ENCODE measurements around the gene SLC1A7. TPM values are rescaled to one million over a fixed set of nuclear protein-coding genes. Genes with fewer than 3 reads are reported as not detected.
A peak's percentile ranks its signal among the peaks of the same experiment; 100 is the strongest.

SLC1A7 gene
- total and polyA plus RNA-seq, 7 donors, result 0.04 to 6.2 (median 0.36) TPM

DNA sequence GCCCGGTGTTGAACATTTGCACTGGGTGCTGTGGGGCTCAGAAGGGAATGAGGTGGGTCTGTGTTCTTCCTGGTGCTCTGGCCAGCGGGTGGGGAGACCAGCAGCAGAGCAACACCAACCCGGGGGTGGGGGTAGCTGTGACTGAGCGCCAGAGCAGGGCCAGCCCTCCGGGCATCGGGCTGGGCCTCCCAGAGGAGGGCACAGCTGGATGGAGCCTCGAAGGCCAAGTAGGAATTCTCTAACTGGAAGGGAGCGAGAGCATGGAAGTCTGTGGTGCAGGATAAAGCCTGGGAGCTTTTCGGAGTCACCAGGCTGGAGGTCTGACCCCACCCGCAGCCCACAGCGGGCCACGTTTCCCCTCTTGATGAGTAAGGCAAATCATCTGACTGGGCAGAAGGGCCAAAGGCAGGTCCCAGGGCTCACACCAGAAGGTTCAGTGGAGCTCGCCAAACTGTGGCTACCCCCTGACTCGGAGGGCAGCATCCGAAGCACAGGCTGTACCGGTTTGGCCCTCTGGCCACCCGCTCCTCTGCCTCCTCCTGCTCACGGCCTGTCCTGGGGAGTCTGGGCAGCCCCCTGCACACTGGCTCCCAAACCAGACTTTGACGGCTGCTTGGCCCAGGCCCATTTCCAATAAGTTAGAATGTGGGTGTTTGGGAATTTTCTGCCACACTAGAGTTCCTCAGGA lies 18.8 kb downstream of the SLC1A7 start:
- H3K9me3 ChIP-seq, result no peaks in the 10 kb centered on the region
- peaks cover 0 to 8% (median 2%) of the 10 kb centered on the region in 3 donors for H3K27me3 ChIP-seq (ENCODE audit: insufficient read depth in 3 of 3, low read length in 2 of 3)
- intact Hi-C loops (cut with DNase I), result no loop called here
- TF ChIP-seq, protein P1, sequence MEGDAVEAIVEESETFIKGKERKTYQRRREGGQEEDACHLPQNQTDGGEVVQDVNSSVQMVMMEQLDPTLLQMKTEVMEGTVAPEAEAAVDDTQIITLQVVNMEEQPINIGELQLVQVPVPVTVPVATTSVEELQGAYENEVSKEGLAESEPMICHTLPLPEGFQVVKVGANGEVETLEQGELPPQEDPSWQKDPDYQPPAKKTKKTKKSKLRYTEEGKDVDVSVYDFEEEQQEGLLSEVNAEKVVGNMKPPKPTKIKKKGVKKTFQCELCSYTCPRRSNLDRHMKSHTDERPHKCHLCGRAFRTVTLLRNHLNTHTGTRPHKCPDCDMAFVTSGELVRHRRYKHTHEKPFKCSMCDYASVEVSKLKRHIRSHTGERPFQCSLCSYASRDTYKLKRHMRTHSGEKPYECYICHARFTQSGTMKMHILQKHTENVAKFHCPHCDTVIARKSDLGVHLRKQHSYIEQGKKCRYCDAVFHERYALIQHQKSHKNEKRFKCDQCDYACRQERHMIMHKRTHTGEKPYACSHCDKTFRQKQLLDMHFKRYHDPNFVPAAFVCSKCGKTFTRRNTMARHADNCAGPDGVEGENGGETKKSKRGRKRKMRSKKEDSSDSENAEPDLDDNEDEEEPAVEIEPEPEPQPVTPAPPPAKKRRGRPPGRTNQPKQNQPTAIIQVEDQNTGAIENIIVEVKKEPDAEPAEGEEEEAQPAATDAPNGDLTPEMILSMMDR (IDR thresholded peaks at IDR 0.05), result no peak
- H3K4me1 ChIP-seq, result peaks cover 4% of the 10 kb centered on the region
- ATAC-seq (peak; percentile 20 to 54 (median 44)), DNase-seq (peak; percentile 80 to 82)
- 44 to 67% (median 49%) methylated on average over 18 to 19 of the region's 19 CpGs for WGBS, 3 donors
- H3K27ac ChIP-seq, result peak overlapping the region; percentile 58
- H3K4me3 ChIP-seq, result no peak overlapping the region
- no peaks in the 10 kb centered on the region for H3K36me3 ChIP-seq (ENCODE audit: insufficient read depth in 1 of 2, low read depth in 1 of 2)

DNA sequence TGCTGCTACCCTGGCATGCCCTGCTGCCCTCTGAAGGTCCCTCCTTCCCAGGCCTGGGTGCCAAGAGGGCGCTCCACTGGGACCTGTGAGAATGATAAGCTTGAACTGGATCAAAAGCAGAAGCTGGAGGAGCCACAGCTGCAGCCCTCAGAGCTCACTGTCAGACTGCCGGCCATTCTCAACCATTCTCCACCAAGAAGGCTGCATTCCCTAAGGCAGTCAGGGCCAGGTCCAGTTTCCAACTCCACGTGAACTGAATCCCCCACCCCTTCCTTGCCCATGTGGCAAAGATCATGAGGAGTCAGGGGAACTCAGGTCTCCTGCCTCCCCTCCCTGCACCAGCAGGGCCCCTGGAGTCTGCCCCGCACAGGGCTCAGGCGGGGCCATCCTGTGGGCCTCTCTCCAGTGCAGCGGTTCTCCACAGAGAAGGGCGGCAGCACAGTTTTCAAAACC lies 19.5 kb downstream of the SLC1A7 start:
- Histone ChIP-seq H3K27me3 (ENCODE audit: insufficient read depth in 3 of 3, low read length in 2 of 3) (peaks cover 0 to 8% (median 2%) of the 10 kb centered on the region in 3 donors), H3K27ac (peak overlapping the region; percentile 58), H3K4me3 (no peak overlapping the region), H3K4me1 (peaks cover 4% of the 10 kb centered on the region), H3K36me3 (ENCODE audit: insufficient read depth in 1 of 2, low read depth in 1 of 2) (no peaks in the 10 kb centered on the region), H3K9me3 (no peaks in the 10 kb centered on the region)
- peak in 1 of 2 donors; percentile 65 for DNase-seq
- 51 to 69% (median 54%) methylated on average over 7 of the region's 7 CpGs for WGBS, 3 donors
- intact Hi-C loops (cut with DNase I), result no loop called here
- TF ChIP-seq, protein P1 (IDR thresholded peaks at IDR 0.05), result no peak
- ATAC-seq, result peak in 1 of 4 donors; percentile 4

DNA sequence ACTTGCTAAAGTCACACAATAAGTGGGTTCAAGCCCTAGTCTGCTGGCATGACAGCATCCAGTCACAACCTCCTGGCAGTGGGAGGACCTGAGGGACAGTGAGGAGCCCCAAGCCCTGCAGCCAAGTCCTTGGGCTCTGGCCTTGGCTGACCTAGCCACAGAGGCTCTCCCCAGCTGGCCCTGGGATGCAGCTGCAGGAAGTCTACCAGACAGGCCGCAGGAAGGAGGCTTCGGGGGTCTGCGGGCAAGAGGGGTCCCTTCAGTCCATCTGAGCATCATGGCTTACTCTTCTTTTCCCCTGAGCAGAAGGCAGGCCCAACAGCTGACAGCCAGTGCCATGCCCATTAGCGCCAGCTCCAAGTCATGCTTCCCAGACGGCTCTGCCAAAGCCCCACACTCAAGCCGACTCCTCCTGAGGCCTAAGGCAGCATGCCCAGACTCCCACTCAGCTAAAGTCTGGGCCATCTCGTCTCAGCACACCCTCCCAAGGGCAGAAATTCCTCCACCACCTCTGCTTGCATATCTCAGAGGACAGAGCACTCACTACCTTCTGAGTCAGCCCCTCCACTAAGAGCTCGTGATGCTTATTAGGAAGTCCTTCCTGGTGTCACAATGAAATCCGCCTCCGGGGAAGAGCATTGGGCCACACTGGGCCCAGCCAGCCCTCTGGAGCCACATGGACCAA lies 20.1 kb downstream of the SLC1A7 start:
- peak; percentile 73 to 82 for DNase-seq
- H3K27ac ChIP-seq, result peak overlapping the region; percentile 58
- ATAC-seq, result peak; percentile 49 to 68 (median 60)
- intact Hi-C loops (cut with DNase I), result no loop called here
- H3K36me3 ChIP-seq (ENCODE audit: insufficient read depth in 1 of 2, low read depth in 1 of 2), result no peaks in the 10 kb centered on the region
- no peaks in the 10 kb centered on the region for H3K9me3 ChIP-seq
- no peak overlapping the region for H3K4me3 ChIP-seq
- H3K4me1 ChIP-seq, result peaks cover 4% of the 10 kb centered on the region
- TF ChIP-seq, protein P1 (IDR thresholded peaks at IDR 0.05), result no peak
- 36 to 41% (median 39%) methylated on average over 10 of the region's 10 CpGs for WGBS, 3 donors
- peaks cover 0 to 8% (median 2%) of the 10 kb centered on the region in 3 donors for H3K27me3 ChIP-seq (ENCODE audit: insufficient read depth in 3 of 3, low read length in 2 of 3)

DNA sequence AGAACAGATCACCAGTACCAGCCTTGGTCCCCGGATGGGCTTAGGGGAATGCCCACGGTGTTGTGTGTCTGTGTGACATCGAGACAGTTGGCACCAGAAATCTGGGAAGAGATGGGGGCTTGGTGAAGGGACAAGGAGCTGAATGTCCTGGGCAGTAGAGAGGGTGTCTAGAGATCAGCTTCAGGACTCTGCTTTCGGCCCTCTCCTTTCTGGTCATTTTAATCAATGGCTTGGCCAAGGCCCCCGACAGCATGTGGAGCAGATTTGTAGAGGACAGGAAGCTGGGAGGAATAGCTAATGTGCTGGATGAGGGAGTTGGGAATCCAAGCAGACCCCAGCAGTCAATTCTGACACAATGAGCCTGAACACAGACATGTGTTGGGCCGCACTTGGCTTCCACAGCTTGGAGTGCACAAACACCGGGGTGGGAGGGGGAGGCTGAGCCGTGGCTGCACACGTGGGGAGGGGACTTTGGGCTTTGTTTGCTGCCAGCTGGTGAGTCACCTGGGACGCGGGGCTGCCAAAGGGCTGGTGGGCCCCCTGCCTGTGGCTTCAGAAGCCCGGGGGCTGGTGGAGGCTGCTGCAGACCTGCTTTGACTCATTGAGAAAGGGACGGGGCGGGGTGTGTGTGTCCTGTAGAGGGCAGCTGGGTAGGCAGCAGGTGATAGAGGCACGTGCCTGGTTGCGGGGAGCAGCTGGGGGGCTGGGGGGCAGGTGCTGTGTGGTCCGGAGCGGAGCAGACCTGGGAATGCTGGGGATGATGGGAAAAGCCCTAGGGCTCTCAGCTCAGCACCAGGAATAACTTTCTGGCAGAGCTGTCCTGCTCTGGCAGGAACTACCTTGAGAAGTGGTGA lies 20.9 kb downstream of the SLC1A7 start:
- TF ChIP-seq, protein P1 (IDR thresholded peaks at IDR 0.05), result no peak
- DNase-seq (peak; percentile 72 to 83), ATAC-seq (peak; percentile 34 to 47 (median 37))
- H3K4me3 ChIP-seq, result no peak overlapping the region
- 23 to 36% (median 27%) methylated on average over 17 to 18 of the region's 18 CpGs for WGBS, 3 donors
- peaks cover 4% of the 10 kb centered on the region for H3K4me1 ChIP-seq
- no peaks in the 10 kb centered on the region for H3K36me3 ChIP-seq (ENCODE audit: insufficient read depth in 1 of 2, low read depth in 1 of 2)
- peaks cover 0 to 8% (median 2%) of the 10 kb centered on the region in 3 donors for H3K27me3 ChIP-seq (ENCODE audit: insufficient read depth in 3 of 3, low read length in 2 of 3)
- intact Hi-C loops (cut with DNase I), result no loop called here
- no peaks in the 10 kb centered on the region for H3K9me3 ChIP-seq
- no peak overlapping the region for H3K27ac ChIP-seq

All from psoas muscle (tissue), 8 donors.